NCI-H2196 treated with DMSO at 0.1 percent for 48 hours (cell line): ENCODE data around the gene RBM47.
"Not testable (repeated sequence)": the region's sequence is repeated elsewhere in the genome, so short reads cannot be mapped to it uniquely, and the experiment has no call there.

Experiments
- DNase-seq: peaks from one replicate; lab custom pipeline; 2025; ENCODE audit not compliant: unreplicated experiment; lab: John Stamatoyannopoulos, UW

Gene RBM47

GRCh38 chr4:40564815-40565483, 64.7 kb downstream of the RBM47 start:
- DNase-seq, result peak; percentile 37

- no peak for DNase-seq
Observed at GRCh38 chr4:40564004-40564403, 65.7 kb downstream of the RBM47 start.

GRCh38 chr4:40563401-40563800, 66.3 kb downstream of the RBM47 start:
- DNase-seq, result no peak

- DNase-seq, result no peak
Observed at GRCh38 chr4:40562681-40563080, 67.0 kb downstream of the RBM47 start.

- no peak for DNase-seq
Observed at GRCh38 chr4:40562208-40562607, 67.5 kb downstream of the RBM47 start.

GRCh38 chr4:40561543-40562177, 68.0 kb downstream of the RBM47 start:
- DNase-seq, result not testable (repeated sequence)

GRCh38 chr4:40559585-40560465, 69.8 kb downstream of the RBM47 start:
- no peak for DNase-seq

- no peak for DNase-seq
Observed at GRCh38 chr4:40557736-40558135, 71.9 kb downstream of the RBM47 start.

- DNase-seq, result no peak
Observed at GRCh38 chr4:40555176-40555900, 74.3 kb downstream of the RBM47 start.

GRCh38 chr4:40554641-40555040, 75.0 kb downstream of the RBM47 start:
- not testable (repeated sequence) for DNase-seq

- DNase-seq, result no peak
Observed at GRCh38 chr4:40553995-40554394, 75.7 kb downstream of the RBM47 start.

- DNase-seq, result no peak
Observed at GRCh38 chr4:40552536-40552935, 77.1 kb downstream of the RBM47 start.

- DNase-seq, result not testable (repeated sequence)
Observed at GRCh38 chr4:40551568-40552136, 78.0 kb downstream of the RBM47 start.

GRCh38 chr4:40550948-40551462, 78.7 kb downstream of the RBM47 start:
- DNase-seq, result peak; percentile 72

- no peak for DNase-seq
Observed at GRCh38 chr4:40550196-40550595, 79.5 kb downstream of the RBM47 start.

GRCh38 chr4:40548256-40548655, 81.4 kb downstream of the RBM47 start:
- no peak for DNase-seq

GRCh38 chr4:40547789-40548132, 81.9 kb downstream of the RBM47 start:
- no peak for DNase-seq

GRCh38 chr4:40546969-40547788, 82.5 kb downstream of the RBM47 start:
- DNase-seq, result no peak

- no peak for DNase-seq
Observed at GRCh38 chr4:40546506-40546905, 83.2 kb downstream of the RBM47 start.

- DNase-seq, result not testable (repeated sequence)
Observed at GRCh38 chr4:40545487-40545886, 84.2 kb downstream of the RBM47 start.
